IMR-90 (cell line): ENCODE data around the gene PRUNE2. TPM values are rescaled to one million over a fixed set of nuclear protein-coding genes. Genes with fewer than 3 reads are reported as not detected.

ENCODE experiments used
- ATAC-seq: fragments of 200-7000 bp; cut with Tn5 transposase; 2 replicates; pipeline ENCODE4 v1.9.1; 2020; ENCODE audit warnings: low read depth, mild to moderate bottlenecking, moderate library complexity
- BruUV-seq: library from RNA; stranded (reverse); fragments of 400-500 nt; replicated peaks from 2 replicates; lab custom pipeline; 2021; lab: Mats Ljungman, UMichigan
- CTCF ChIA-PET: fragments of 300-600 bp; formaldehyde crosslinking; extraction: SDS; loops from one replicate; lab custom pipeline; 2021; ENCODE audit warnings: antibody characterized with exemption; lab: Yijun Ruan, JAX
- POLR2A ChIA-PET: fragments of 300-600 bp; sonication (Branson Sonifier 250); formaldehyde crosslinking; loops from one replicate; lab custom pipeline; 2022; ENCODE audit warnings: antibody characterized with exemption; ENCODE audit not compliant: unreplicated experiment; lab: Charles Lee
- DNase-seq: peaks from one replicate; pipeline ENCODE4 v3.0.0; 2013
- H2AFZ ChIP-seq: replicated peaks from 2 replicates; pipeline ENCODE3; 2013; ENCODE audit warnings: low read length, mild to moderate bottlenecking; ENCODE audit not compliant: poor library complexity
- H2AK5ac ChIP-seq: 2 replicates; pipeline ENCODE4 v1.6.1; 2013; ENCODE audit warnings: low read depth, low read length, inconsistent platforms
- H2AK9ac ChIP-seq: replicated peaks from 2 replicates; pipeline ENCODE3; 2013; ENCODE audit warnings: mild to moderate bottlenecking, low read depth, low read length, moderate library complexity; ENCODE audit not compliant: poor library complexity
- H2BK120ac ChIP-seq: 2 replicates; pipeline ENCODE4 v1.6.1; 2013; ENCODE audit warnings: low read depth, low read length, inconsistent platforms
- H2BK15ac ChIP-seq: 3 replicates; pipeline ENCODE4 v1.6.1; 2013; ENCODE audit warnings: low read depth, low read length, inconsistent platforms
- H2BK20ac ChIP-seq: 2 replicates; pipeline ENCODE4 v1.6.1; 2013; ENCODE audit warnings: low read depth, mild to moderate bottlenecking, inconsistent platforms, low read length, moderate library complexity
- H2BK5ac ChIP-seq: 2 replicates; pipeline ENCODE4 v1.6.1; 2013; ENCODE audit warnings: mild to moderate bottlenecking, low read depth, low read length, inconsistent platforms; ENCODE audit not compliant: poor library complexity, severe bottlenecking
- H3K14ac ChIP-seq: replicated peaks from 2 replicates; pipeline ENCODE4 v1.6.1; 2013; ENCODE audit warnings: low read depth, low read length, inconsistent platforms
- H3K18ac ChIP-seq: 2 replicates; pipeline ENCODE4 v1.6.1; 2013; ENCODE audit warnings: low read depth, low read length, control low read depth
- H3K23ac ChIP-seq: 2 replicates; pipeline ENCODE4 v1.6.1; 2013; ENCODE audit warnings: low read depth, low read length, inconsistent platforms
- H3K27ac ChIP-seq: 2 replicates; pipeline ENCODE4 v1.5.1; 2013; ENCODE audit warnings: mild to moderate bottlenecking, control low read depth, low read length; ENCODE audit not compliant: insufficient read depth
- H3K27me3 ChIP-seq: 2 replicates; pipeline ENCODE4 v1.6.1; 2013; ENCODE audit warnings: low read length; ENCODE audit not compliant: control insufficient read depth, insufficient read depth
- H3K36me3 ChIP-seq: 2 replicates; pipeline ENCODE4 v1.6.1; 2013; ENCODE audit warnings: low read length, mixed read lengths; ENCODE audit not compliant: control insufficient read depth, insufficient read depth
- H3K4ac ChIP-seq: 2 replicates; pipeline ENCODE4 v1.6.1; 2013; ENCODE audit warnings: low read depth, low read length, inconsistent platforms
- H3K4me1 ChIP-seq: 2 replicates; pipeline ENCODE4 v1.6.1; 2013; ENCODE audit warnings: low read length, mixed read lengths; ENCODE audit not compliant: control insufficient read depth, insufficient read depth
- H3K4me2 ChIP-seq: 2 replicates; pipeline ENCODE4 v1.6.1; 2013; ENCODE audit warnings: low read depth, mild to moderate bottlenecking, control low read depth, low read length, moderate library complexity
- H3K4me3 ChIP-seq: 2 replicates; pipeline ENCODE4 v1.5.1; 2013; ENCODE audit warnings: low read depth, mild to moderate bottlenecking, control low read depth, low read length, moderate library complexity; ENCODE audit not compliant: insufficient read depth
- H3K56ac ChIP-seq: 2 replicates; pipeline ENCODE4 v1.6.1; 2013; ENCODE audit warnings: low read length, inconsistent platforms; ENCODE audit not compliant: insufficient read depth; ENCODE audit errors: extremely low read depth
- H3K79me1 ChIP-seq, 2 experiments: 2 replicates each; pipeline ENCODE4 v1.6.1; 2013; ENCODE audit warnings: low read length in 2 of 2, inconsistent platforms in 1 of 2, low read depth in 1 of 2
- H3K9ac ChIP-seq: 2 replicates; pipeline ENCODE4 v1.6.1; 2013; ENCODE audit warnings: low read depth, low read length, control low read depth
- H3K9me1 ChIP-seq: 2 replicates; pipeline ENCODE4 v1.6.1; 2013; ENCODE audit warnings: low read length, inconsistent platforms; ENCODE audit not compliant: insufficient read depth
- H3K9me3 ChIP-seq: 2 replicates; pipeline ENCODE4 v1.6.1; 2013; ENCODE audit warnings: low read length; ENCODE audit not compliant: control insufficient read depth, insufficient read depth
- H4K20me1 ChIP-seq: 2 replicates; pipeline ENCODE4 v1.6.1; 2013; ENCODE audit warnings: low read length, inconsistent platforms; ENCODE audit not compliant: insufficient read depth
- H4K5ac ChIP-seq: 2 replicates; pipeline ENCODE4 v1.6.1; 2013; ENCODE audit warnings: mild to moderate bottlenecking, low read depth, low read length, control low read depth
- H4K8ac ChIP-seq, 2 experiments: 2 replicates each; pipeline ENCODE4 v1.6.1; 2013; ENCODE audit warnings: low read depth in 2 of 2, low read length in 2 of 2, control low read depth in 1 of 2, inconsistent platforms in 1 of 2
- H4K91ac ChIP-seq: 2 replicates; pipeline ENCODE4 v1.6.1; 2013; ENCODE audit warnings: low read depth, low read length, inconsistent platforms; ENCODE audit not compliant: insufficient read depth
- CEBPB ChIP-seq: IDR thresholded peaks from 2 replicates; pipeline ENCODE4 v1.6.1; 2012; ENCODE audit warnings: low read depth, low read length, improper control_type of control experiment
- WGBS, 2 experiments: methylation state at CpG; one replicate each; pipeline versions ENCODE4 v1.1.5 to v1.1.7; 2013; ENCODE audit warnings: missing lambda C conversion rate in 2 of 2; ENCODE audit not compliant: insufficient read length in 1 of 2; ENCODE audit errors: extremely low coverage in 2 of 2; 5-methylcytosine and 5-hydroxymethylcytosine counted together
- dilution Hi-C: fragments of 300-500 bp; cut with HindIII; formaldehyde crosslinking; loops from one replicate; pipeline ENCODE4 v1.14.3; 2018; ENCODE audit warnings: low sequenced_read_pairs; ENCODE audit not compliant: unreplicated experiment
- in situ Hi-C: fragments of 300-500 bp; cut with MboI; formaldehyde crosslinking; loops from 3 replicates; pipeline ENCODE4 v1.14.3; 2019; ENCODE audit warnings: low sequenced_read_pairs, inconsistent platforms, mixed read lengths
- intact Hi-C: fragments of 100-400 bp; cut with micrococcal nuclease; formaldehyde crosslinking; loops from 2 replicates; pipeline ENCODE4 v1.10.0; 2022
- polyA plus RNA-seq, 3 experiments: library from polyadenylated mRNA; depleted of rRNA; stranded (reverse); fragments of >200 nt; gene quantifications; 2 replicates each; pipeline ENCODE4 v1.2.3, GENCODE V29; 2012; ENCODE audit warnings: low replicate concordance in 1 of 3
- total RNA-seq: library from RNA; depleted of rRNA; stranded (reverse); fragments of >200 nt; gene quantifications from 2 replicates; pipeline ENCODE4 v1.2.3, GENCODE V29; 2012

The PRUNE2 gene
- total and polyA plus RNA-seq, 2 of the 4 experiments (the other 2 are of a cell fraction), result 0.70 to 1.6 TPM

GRCh38 chr9:76766126-76766525 is 139.8 kb downstream of the PRUNE2 start:
- DNase-seq, result no peak
- no CpG with 5 or more reads among the region's 3 CpGs for WGBS, 2 experiments
- ChIA-PET CTCF (interaction anchor here (0.8 kb wide), 1 partner anchor 8 kb away, joined by 3 read pairs; no protein-coding TSS in a partner anchor), POLR2A (no interaction called here)
- Histone ChIP-seq H3K36me3 (no peaks in the 10 kb centered on the region), H3K4me2 (no peak overlapping the region), H3K27ac (no peak overlapping the region), H3K18ac (no peak overlapping the region), H2AFZ (no peak overlapping the region), H2AK9ac (no peak overlapping the region), H3K79me1 (no peaks in the 10 kb centered on the region), H3K14ac (no peak overlapping the region), H3K9ac (no peak overlapping the region), H4K5ac (no peak overlapping the region), H2BK20ac (no peak overlapping the region), H2AK5ac (no peak overlapping the region), H2BK120ac (no peak overlapping the region), H3K23ac (no peak overlapping the region), H3K9me1 (no peaks in the 10 kb centered on the region), H3K4ac (no peak overlapping the region), H4K20me1 (no peaks in the 10 kb centered on the region), H3K9me3 (no peaks in the 10 kb centered on the region), H2BK15ac (no peak overlapping the region), H4K91ac (no peak overlapping the region), H2BK5ac (no peak overlapping the region), H3K27me3 (no peaks in the 10 kb centered on the region), H4K8ac (no peak overlapping the region), H3K4me3 (no peak overlapping the region), H3K4me1 (no peaks in the 10 kb centered on the region), H3K56ac (no peak overlapping the region)
- no peak for TF ChIP-seq CEBPB
- dilution Hi-C loops (no loop called here), intact Hi-C loops (no loop called here), in situ Hi-C loops (no loop called here)
- no peak for ATAC-seq
- BruUV-seq, result no TSS peak
